ENCODE measurements around the gene CAMTA1.

CAMTA1 gene

GRCh38 chr1:7640920-7641585, 855.8 kb downstream of the CAMTA1 start:
- DNase-seq (ENCODE audit: low read depth) = no peak

GRCh38 chr1:7641587-7642417, 856.5 kb downstream of the CAMTA1 start:
- DNase-seq (ENCODE audit: low read depth) = no peak

DNA sequence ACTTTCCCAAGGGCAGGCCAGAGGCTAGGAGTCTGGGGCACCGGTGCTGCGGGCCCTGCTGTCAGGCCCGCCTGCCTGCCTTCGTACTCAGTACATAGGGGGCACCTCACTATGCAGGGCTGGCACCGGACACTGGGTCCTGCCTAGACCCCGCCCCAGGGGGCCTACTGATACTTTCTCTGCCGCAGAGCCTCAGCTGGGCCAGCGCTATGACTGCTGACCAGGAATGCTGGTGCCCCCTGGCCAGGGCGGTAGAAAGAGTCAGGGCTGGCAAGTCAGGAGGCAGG, 857.1 kb downstream of the CAMTA1 start:
- DNase-seq (ENCODE audit: low read depth) = no peak

DNA sequence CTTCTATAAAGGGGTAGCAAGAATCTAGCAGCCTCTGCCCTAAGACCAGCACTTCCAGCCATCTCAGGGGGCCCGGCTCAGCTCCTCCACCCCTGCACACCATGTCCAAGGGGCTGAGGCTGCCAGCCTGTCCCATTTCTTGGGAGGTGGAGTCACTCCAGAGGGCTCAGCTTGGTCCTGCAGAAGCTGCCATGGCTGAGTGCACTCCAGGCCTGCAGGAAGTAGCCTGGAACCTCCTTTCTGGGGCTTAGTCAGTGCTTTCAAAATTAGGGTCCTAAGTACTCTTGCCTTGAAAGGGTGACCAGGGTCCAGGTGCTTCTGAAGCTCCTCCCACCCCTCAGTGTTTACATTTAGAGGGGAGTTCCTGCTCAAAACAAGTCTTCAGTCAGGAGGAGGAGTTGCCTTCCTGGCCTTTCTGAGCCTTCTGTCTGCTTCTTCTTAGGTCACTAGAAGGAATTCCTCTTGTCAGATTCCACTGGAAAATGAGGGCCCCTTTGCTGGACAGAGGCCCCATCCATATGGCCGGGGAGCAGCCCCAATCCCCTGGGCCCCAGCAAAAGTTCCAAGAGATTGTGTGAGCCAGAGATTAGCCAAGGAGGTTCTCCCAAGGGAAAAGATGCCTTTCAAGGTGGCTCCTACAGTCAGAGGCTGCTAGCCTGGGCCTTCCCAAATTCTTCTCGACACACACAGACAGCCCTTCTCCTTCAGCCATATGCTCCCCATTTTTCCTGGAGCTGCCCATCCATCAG, 857.7 kb downstream of the CAMTA1 start:
- no peak for DNase-seq (ENCODE audit: low read depth)

DNA sequence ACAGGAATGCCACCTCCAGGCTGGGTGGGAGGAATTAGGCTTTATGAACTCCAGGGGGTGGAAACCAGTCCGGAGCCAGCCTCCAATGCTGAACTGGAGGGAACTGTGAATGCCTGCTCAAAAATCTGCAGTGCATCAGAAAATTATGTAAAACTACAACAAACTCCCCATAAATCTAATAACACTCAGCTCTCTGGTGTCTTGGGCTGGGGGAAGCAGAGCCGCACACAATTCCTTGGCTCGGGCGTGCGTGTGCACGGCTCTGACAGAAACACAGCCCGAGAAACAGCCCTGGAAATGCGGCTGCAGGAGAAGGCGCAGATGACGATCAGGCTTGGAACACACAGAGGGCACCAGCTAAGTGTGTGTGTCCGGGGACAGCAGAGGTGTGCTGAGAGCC, 858.3 kb downstream of the CAMTA1 start:
- DNase-seq (ENCODE audit: low read depth) = no peak

DNA sequence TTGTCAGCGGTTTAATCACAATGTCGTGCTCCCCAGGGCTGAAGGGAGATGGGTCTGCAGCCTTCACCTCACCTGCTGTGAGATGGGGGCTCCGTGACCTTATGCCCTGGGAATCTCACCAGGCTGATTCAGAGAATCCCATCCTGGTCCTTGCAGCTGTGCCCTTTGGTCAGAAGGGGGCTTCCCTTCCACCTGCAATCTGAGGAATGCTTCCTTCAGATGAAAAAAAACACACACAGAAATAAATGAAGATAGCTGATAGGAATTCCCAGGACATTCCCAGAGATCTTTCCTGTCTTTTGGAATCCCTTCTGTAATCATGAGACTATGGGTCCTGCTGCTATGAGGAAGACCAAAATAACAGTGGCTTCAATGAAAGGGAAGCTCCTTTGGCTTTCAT, 858.8 kb downstream of the CAMTA1 start:
- DNase-seq (ENCODE audit: low read depth) = no peak

GRCh38 chr1:7644961-7645750, 859.9 kb downstream of the CAMTA1 start:
- no peak for DNase-seq (ENCODE audit: low read depth)

GRCh38 chr1:7645751-7646048, 860.4 kb downstream of the CAMTA1 start:
- no peak for DNase-seq (ENCODE audit: low read depth)

- DNase-seq (ENCODE audit: low read depth) = no peak
Measured at GRCh38 chr1:7646164-7646563, 860.9 kb downstream of the CAMTA1 start.

DNA sequence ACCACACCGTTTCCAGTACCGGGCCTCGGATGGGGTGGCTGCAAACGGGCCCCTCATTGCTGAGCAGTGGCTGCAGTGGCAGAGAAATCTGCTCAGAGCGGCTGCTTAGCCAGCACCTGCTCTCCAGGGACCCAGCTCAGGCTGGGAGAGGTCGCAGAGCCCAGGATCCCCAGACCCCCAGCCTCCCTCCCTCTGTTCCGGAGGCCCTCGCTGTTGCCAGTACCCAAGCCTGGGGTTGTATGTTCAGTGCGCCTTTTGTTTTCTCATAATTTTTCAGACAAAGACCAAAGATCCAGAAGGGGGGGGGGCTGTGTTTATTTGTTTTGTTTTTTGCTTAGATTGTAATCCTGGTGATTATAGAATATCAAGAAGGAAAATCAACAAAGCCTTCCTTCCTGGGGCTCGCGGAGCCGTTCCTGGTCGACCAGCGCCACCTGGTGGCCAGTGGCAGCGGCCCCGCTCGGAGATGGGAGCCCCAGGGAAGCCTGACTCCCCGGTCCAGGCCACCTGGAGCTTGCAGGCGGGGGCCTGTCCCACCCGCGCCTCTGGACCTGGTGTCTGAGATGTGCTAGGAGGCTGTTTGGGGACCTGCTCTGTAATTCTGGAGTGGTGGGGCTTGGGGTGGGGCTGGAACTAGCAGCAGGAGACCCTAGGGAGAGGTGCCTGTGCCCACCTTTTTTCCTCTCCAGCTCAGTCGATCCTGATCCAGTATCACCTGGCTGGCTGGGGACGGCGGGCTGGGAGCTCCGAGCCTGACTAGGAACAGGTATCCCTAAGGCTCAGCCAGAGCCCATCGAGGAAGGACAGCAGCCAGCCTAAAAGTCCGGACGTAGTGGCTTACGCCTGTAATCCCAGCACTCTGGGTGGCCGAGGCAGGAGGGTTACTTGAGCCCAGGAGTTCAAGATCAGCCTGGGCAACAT, 862.0 kb downstream of the CAMTA1 start:
- DNase-seq (ENCODE audit: low read depth) = peak; percentile 14

GRCh38 chr1:7648761-7649384, 863.6 kb downstream of the CAMTA1 start:
- no peak for DNase-seq (ENCODE audit: low read depth)

DNA sequence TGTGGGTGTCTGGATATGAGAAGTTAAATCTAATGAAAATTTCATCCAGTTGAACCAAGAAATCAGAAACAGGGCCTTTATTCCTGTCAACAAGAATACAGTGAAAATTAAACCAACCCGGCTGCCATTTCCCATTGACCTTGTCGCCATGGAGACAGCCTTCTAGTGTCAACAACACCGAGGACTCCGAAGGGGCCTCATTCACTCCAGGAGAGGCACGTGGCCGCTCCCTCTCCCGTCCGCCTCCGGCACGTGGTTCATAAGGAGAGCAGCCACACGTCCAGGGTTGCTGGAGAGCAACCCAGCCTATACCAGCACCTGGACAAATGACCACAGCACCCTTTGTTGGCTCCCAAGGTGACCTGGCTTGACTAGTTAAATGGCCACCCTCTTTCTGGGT, 865.5 kb downstream of the CAMTA1 start:
- DNase-seq (ENCODE audit: low read depth) = no peak

- no peak for DNase-seq (ENCODE audit: low read depth)
Measured at GRCh38 chr1:7651203-7651602, 865.9 kb downstream of the CAMTA1 start.

GRCh38 chr1:7652061-7652460, 866.8 kb downstream of the CAMTA1 start:
- no peak for DNase-seq (ENCODE audit: low read depth)

DNA sequence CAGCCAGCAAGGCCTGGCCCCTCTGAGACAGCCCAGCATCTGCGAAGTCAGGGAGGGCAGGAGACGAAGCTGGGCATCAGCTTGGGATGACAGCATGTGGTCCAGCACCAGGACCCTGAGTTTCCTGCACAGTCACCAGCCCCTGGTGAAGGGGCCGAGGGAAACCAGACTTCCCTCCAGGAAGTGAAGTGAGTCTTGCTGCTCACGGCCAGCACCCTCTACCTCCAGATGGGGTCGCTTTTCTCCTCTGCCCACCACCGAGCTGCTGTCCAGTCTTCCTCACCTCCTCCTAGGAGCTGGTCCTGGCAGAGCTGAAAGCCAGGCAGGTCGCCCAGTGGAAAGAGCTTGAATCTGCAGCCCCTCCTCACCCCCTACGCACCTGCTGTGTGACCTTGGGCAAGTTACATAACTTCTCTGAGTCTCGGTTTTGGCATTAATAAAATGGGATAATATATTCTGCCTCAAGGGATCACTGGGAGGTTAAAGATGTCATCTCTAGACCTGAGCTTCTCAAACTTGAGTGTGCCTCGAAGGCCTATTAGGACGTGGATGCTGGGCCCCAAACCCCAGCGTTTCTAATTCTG, 867.4 kb downstream of the CAMTA1 start:
- DNase-seq (ENCODE audit: low read depth) = no peak

GRCh38 chr1:7654725-7655124, 869.5 kb downstream of the CAMTA1 start:
- no peak for DNase-seq (ENCODE audit: low read depth)

GRCh38 chr1:7655354-7655753, 870.1 kb downstream of the CAMTA1 start:
- no peak for DNase-seq (ENCODE audit: low read depth)

GRCh38 chr1:7656557-7657215, 871.4 kb downstream of the CAMTA1 start:
- no peak for DNase-seq (ENCODE audit: low read depth)

- DNase-seq (ENCODE audit: low read depth) = no peak
Measured at GRCh38 chr1:7657287-7658016, 872.2 kb downstream of the CAMTA1 start.
